Right lobe of liver (tissue), 6 donors: ENCODE measurements around the gene PLCB4. TPM values are rescaled to one million over a fixed set of nuclear protein-coding genes. Genes with fewer than 3 reads are reported as not detected.

ENCODE experiments used
- ATAC-seq, 4 donors: fragments of 200-7000 bp; cut with Tn5 transposase; one replicate each; pipeline ENCODE4 v1.9.1; 2020; ENCODE audit warnings: mild to moderate bottlenecking in 4 of 4, moderate library complexity in 4 of 4
- DNase-seq, 3 donors: peaks; one replicate each; pipeline ENCODE4 v3.0.0-alpha.2; 2020
- H3K27ac ChIP-seq, 3 donors: fragments of 200-600 bp; one replicate each; pipeline ENCODE4 v1.8.0; 2022
- H3K27me3 ChIP-seq, 2 donors: fragments of 200-600 bp; one replicate each; pipeline ENCODE4 v1.8.0; 2022
- H3K36me3 ChIP-seq, 4 donors: fragments of 200-600 bp; sonication (generic) in 1 of 4; one replicate each; pipeline versions ENCODE4 v1.5.1 to v1.8.0; 2017 to 2022; ENCODE audit warnings: control low read depth in 1 of 4
- H3K4me1 ChIP-seq, 4 donors: fragments of 200-600 bp; sonication (generic) in 1 of 4; one replicate each; pipeline versions ENCODE4 v1.5.1 to v1.8.0; 2017 to 2022; ENCODE audit warnings: control low read depth in 1 of 4
- H3K4me3 ChIP-seq, 3 donors: fragments of 200-600 bp; one replicate each; pipeline ENCODE4 v1.8.0; 2022
- H3K9me3 ChIP-seq, 4 donors: fragments of 200-600 bp; sonication (generic) in 1 of 4; one replicate each; pipeline versions ENCODE4 v1.5.1 to v1.8.0; 2017 to 2022; ENCODE audit warnings: control low read depth in 1 of 4
- CTCF ChIP-seq, 4 donors: fragments of 200-600 bp in 3 of 4; fragments of 450-650 bp in 1 of 4; IDR thresholded peaks; one replicate each; pipeline versions ENCODE4 v1.5.1 to v1.8.0; 2016 to 2022; ENCODE audit warnings: antibody characterized with exemption in 4 of 4, mild to moderate bottlenecking in 2 of 4
- POLR2A ChIP-seq: fragments of 450-650 bp; IDR thresholded peaks from one replicate; pipeline ENCODE4 v1.6.1; 2017; ENCODE audit warnings: antibody characterized with exemption, mild to moderate bottlenecking
- WGBS: methylation state at CpG from one replicate; pipeline ENCODE4 v1.1.6; 2018; ENCODE audit warnings: low coverage, low lambda C conversion rate; ENCODE audit not compliant: insufficient coverage; ENCODE audit errors: missing lambda C conversion rate; 5-methylcytosine and 5-hydroxymethylcytosine counted together
- intact Hi-C, 2 donors: fragments of 100-400 bp; cut with DNase I; formaldehyde crosslinking; loops; one replicate each; pipeline versions ENCODE4 v1.11.2 to v1.14.1; 2022
- total RNA-seq, 6 experiments: library from RNA; depleted of rRNA in 2 of 6; stranded (reverse); fragments of >200 nt in 2 of 6; fragmentation: NEBNext Ultra II Directional in 3 of 6; extraction: Animal tissue kit (Norgen Biotek cat#: 25700) in 3 of 6; gene quantifications; one replicate each; pipeline versions ENCODE4 v1.1.0 to v1.2.4, GENCODE V29; 2016 to 2023
- donor health status: DM: no; HTN: yes; CAD: no.
- donor health status: DM: no; HTN: no; CAD: no.
- donor health status: DM: no; HTN: no; CAD: no.
- donor health status: DM: no; HTN: yes; CAD: no.
- donor health status: DM: no; HTN: yes; CAD: no.

Gene PLCB4
- total RNA-seq, 6 experiments from 2014 or later: 0.04 to 0.20 (median 0.15) TPM

DNA sequence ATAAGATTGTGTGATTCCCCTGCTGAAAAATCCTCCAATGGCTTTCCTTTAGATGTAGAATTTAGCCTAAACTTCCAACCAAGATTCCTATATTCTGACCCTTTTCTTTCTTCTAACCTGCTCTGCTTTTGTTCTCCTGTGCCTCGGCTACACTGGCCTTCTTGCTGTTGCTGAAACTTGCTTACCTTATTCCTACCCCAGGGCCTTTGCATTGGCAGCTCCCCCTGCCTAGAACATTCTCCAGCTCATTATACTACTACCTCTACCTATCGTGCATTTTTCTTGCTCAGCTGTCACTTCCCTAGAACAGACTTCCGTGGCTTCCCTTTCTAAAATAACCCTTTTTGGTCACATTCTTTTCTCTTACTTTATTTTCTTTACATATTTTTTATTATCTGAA is 48.7 kb downstream of the PLCB4 start:
- Histone ChIP-seq H3K27ac (no peak overlapping the region), H3K4me1 (no peaks in the 10 kb centered on the region), H3K4me3 (no peak overlapping the region), H3K36me3 (no peaks in the 10 kb centered on the region), H3K27me3 (no peaks in the 10 kb centered on the region), H3K9me3 (no peaks in the 10 kb centered on the region)
- no peak for DNase-seq
- TF ChIP-seq CTCF (IDR thresholded peaks at IDR 0.05) (no peak), POLR2A (no peak)
- ATAC-seq: no peak
- intact Hi-C loops: no loop called here
- 39% methylated on average over 3 of the region's 3 CpGs for WGBS

- DNase-seq (no peak), ATAC-seq (no peak)
- no peak overlapping the region for H3K27ac ChIP-seq
- H3K4me1 ChIP-seq: no peaks in the 10 kb centered on the region
- H3K27me3 ChIP-seq: no peaks in the 10 kb centered on the region
- TF ChIP-seq CTCF (IDR thresholded peaks at IDR 0.05): no peak
- no peak for TF ChIP-seq POLR2A
- no peaks in the 10 kb centered on the region for H3K9me3 ChIP-seq
- WGBS: 23% methylated on average over 7 of the region's 7 CpGs
- no peak overlapping the region for H3K4me3 ChIP-seq
- intact Hi-C loops: no loop called here
- H3K36me3 ChIP-seq: no peaks in the 10 kb centered on the region
Observed at GRCh38 chr20:9119776-9120175, 50.9 kb downstream of the PLCB4 start.

DNA sequence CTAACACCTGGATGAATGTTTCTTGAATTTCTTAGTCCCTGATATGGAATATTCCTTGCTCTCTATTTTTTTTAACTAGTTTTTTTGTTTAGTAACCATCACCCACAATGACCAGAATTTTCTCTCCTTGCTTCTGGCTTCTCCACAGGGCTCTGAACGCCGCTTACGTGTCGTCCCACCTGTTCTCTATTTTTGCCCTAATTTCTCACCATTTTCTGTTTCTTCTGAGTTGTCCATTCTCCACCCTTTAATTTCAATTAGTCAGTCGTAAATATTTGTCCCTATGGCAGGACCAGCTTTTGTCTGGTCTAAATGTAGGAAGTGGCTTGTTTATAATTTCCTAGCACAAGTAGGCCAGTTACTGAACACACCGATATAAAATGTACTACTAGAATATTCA is 52.3 kb downstream of the PLCB4 start:
- Histone ChIP-seq H3K27me3 (no peaks in the 10 kb centered on the region), H3K9me3 (no peaks in the 10 kb centered on the region), H3K36me3 (no peaks in the 10 kb centered on the region), H3K27ac (no peak overlapping the region), H3K4me1 (no peaks in the 10 kb centered on the region), H3K4me3 (no peak overlapping the region)
- no peak for DNase-seq
- intact Hi-C loops: no loop called here
- WGBS: 58% methylated on average over 6 of the region's 6 CpGs
- ATAC-seq: no peak
- no peak for TF ChIP-seq CTCF (IDR thresholded peaks at IDR 0.05)
- TF ChIP-seq POLR2A: no peak

GRCh38 chr20:9122571-9122970 is 53.7 kb downstream of the PLCB4 start:
- H3K9me3 ChIP-seq: no peaks in the 10 kb centered on the region
- no peaks in the 10 kb centered on the region for H3K36me3 ChIP-seq
- ATAC-seq: no peak
- no peak for TF ChIP-seq CTCF (IDR thresholded peaks at IDR 0.05)
- no peak for TF ChIP-seq POLR2A
- H3K27ac ChIP-seq: no peak overlapping the region
- intact Hi-C loops: no loop called here
- no peak for DNase-seq
- 81% methylated on average over 2 of the region's 2 CpGs for WGBS
- H3K4me1 ChIP-seq: no peaks in the 10 kb centered on the region
- no peaks in the 10 kb centered on the region for H3K27me3 ChIP-seq
- H3K4me3 ChIP-seq: no peak overlapping the region

GRCh38 chr20:9126527-9126926 is 57.6 kb downstream of the PLCB4 start:
- Histone ChIP-seq H3K4me3 (no peak overlapping the region), H3K27ac (no peak overlapping the region), H3K4me1 (no peaks in the 10 kb centered on the region), H3K27me3 (no peaks in the 10 kb centered on the region), H3K36me3 (no peaks in the 10 kb centered on the region), H3K9me3 (no peaks in the 10 kb centered on the region)
- TF ChIP-seq POLR2A (no peak), CTCF (IDR thresholded peaks at IDR 0.05) (no peak)
- ATAC-seq (no peak), DNase-seq (no peak)
- intact Hi-C loops: no loop called here
